Measurements from ENCODE around the gene MX1.

MX1 gene, protein sequence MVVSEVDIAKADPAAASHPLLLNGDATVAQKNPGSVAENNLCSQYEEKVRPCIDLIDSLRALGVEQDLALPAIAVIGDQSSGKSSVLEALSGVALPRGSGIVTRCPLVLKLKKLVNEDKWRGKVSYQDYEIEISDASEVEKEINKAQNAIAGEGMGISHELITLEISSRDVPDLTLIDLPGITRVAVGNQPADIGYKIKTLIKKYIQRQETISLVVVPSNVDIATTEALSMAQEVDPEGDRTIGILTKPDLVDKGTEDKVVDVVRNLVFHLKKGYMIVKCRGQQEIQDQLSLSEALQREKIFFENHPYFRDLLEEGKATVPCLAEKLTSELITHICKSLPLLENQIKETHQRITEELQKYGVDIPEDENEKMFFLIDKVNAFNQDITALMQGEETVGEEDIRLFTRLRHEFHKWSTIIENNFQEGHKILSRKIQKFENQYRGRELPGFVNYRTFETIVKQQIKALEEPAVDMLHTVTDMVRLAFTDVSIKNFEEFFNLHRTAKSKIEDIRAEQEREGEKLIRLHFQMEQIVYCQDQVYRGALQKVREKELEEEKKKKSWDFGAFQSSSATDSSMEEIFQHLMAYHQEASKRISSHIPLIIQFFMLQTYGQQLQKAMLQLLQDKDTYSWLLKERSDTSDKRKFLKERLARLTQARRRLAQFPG

DNA sequence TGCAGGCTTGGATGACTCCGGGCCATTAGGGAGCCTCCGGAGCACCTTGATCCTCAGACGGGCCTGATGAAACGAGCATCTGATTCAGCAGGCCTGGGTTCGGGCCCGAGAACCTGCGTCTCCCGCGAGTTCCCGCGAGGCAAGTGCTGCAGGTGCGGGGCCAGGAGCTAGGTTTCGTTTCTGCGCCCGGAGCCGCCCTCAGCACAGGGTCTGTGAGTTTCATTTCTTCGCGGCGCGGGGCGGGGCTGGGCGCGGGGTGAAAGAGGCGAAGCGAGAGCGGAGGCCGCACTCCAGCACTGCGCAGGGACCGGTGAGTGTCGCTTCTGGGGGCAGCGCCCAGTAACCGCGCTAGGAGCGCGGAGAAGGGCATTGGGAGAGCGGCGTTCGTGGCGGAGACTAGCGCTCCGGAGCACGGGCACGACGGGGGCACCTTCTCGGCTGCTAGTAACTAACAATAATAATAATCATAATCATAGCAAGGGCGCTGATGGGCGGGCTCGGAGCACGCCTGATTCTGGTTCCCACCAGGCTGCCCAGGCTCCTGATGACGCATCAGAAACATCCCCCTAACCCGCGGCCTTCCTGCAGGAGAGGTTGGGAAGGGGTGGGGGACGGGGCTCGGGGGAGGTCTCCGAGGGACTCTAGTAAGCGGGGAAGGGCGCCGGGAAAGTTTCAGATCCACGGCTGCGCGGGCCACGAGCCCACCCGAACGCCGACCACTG is at the start of gene MX1:
Gene MX1 (plus strand): TSS at position 286 of the 722 bp plus-strand sequence. CDS start 5,832 bp downstream, outside the sequence.
- DNase-seq = peak; percentile 89

DNA sequence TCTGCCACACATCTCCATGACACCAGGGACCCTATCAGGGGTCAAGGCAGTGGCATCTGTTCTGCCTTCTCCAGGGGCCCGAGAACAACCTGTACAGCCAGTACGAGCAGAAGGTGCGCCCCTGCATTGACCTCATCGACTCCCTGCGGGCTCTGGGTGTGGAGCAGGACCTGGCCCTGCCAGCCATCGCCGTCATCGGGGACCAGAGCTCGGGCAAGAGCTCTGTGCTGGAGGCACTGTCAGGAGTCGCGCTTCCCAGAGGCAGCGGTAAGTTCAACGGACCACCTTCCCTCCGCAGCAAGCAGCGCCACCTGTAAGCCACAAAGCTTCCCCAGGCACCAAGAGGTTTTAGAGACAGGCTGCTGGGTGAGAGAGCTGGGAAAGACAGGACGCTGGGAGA is 48.3 kb upstream of the MX1 start:
- DNase-seq = no peak

DNA sequence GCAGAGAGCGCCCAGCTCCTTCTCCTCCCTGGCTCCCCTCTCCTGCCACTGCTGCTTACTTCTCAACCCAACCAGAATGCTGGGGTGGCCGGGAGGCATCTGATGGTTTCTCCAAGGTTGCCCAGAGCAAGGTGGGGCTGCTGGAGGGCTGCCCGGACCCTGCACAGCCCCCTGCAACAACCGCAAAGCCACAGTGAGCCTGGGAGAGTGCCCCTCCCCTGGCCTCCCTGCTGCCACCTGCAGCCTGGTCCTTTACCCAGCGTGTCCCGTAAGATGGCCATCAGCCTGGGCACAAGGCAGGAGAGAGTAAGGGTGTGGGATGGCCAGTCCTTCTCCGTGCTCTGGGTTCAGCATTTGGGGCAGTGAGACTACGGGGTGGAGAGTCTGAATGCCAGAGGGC is 47.2 kb upstream of the MX1 start:
- no peak for DNase-seq

DNA sequence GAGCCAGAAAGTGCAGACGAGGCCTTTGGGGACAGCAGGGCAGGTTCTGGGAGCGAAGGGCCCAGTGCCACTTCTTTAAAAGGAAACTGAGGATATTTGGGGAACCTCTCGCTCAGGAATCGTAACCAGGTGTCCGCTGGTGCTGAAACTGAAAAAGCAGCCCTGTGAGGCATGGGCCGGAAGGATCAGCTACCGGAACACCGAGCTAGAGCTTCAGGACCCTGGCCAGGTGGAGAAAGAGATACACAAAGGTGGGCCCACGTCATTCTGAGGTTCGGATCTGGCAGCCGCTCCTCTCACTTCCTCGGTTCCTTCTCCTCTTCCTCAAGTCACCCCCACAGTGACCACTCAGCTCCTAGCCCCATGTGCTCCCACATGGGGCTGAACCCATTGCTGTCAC is 46.1 kb upstream of the MX1 start:
- no peak for DNase-seq

DNA sequence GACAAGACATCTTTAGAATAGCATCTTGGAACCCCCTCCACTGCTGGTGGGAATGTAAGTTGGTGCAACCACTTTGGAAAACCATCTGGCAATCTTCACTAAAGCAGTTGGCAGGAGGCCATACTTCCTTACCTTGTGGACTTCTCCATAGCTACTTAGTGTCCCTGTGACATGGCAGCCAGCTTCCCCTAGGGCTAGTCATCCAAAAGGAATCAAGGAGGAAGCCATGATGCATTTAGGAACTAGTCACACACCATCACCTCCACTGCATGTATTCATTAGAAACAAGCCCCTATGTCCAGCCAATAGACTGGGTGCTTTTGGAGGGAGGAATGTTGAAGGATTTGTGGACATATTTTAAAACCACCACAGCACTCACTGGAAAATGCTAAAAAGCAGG is 44.3 kb upstream of the MX1 start:
- no peak for DNase-seq

DNA sequence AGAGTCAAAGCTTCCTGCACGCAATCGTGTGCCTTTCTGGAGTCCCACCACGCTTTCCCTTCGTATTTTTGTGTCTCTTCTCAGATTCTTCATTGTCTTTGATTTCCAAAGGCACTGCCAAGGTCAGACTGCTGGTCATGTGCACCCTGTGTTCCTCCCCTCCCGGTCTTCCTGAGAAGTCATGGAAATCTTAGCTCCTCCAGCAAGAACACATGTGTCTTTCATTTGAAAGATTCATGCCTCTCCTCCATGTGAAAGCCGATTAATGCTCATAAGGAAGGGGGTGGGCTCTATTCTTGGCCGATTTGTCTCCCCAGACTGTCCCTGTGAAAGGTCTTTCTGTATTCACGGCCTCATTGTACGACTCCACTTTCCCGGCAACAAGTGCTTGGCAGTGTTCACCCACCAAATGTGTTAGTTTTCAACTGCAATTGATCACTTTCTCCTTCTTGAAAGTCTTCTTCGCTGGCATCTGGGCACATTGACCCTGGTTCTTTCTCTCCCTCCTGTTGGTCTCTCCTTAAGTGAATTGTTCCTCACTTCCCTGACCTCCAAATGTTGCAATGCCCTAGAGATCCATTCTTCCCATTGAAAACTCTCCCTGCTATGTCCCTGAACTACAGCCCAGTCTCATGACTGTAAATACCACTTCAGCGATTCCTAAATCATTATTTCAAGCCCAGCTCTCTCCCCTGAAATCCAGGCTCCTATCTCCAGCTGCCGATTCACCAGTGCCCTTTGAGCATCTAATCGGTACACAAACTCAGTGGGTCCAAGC is 38.8 kb upstream of the MX1 start:
- DNase-seq = no peak

DNA sequence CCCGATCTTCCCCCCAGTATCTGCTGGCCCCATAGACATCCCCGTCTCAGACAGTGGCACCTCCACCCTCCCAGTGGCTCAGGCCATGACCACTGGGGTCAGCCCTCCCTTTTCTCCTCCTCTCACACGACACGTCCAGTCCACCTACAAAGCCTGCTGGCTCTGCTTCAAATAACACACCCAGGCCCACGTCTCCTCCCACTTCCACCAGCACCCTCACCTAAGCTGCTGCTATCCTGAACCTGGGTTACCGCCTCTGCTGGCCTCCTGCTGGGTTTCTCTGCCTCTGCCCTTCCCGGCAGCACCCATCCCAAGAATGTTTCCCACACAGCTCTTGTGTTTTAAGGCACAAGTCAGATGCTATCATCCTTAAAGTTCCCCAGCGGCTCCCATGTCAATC is 38.2 kb upstream of the MX1 start:
- no peak for DNase-seq

DNA sequence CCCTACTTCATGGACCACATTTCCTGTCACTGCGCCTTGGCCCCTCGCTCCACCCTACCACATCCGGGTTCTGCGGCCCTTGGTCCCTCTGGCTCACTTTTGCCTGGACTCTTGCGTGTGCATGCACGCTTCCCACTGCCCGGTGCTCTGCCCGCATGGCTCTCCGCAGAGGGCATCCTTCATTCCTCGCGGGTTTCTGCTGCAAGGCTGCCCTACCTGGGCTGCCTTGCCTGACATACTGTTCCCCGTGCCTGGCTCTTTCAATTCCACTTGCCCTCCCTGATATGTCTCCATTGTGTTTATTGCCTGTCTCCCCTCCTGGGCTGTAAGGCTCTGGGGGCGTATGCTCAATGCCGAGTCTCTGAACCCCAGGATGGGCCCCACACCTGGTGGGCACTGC is 37.8 kb upstream of the MX1 start:
- no peak for DNase-seq

DNA sequence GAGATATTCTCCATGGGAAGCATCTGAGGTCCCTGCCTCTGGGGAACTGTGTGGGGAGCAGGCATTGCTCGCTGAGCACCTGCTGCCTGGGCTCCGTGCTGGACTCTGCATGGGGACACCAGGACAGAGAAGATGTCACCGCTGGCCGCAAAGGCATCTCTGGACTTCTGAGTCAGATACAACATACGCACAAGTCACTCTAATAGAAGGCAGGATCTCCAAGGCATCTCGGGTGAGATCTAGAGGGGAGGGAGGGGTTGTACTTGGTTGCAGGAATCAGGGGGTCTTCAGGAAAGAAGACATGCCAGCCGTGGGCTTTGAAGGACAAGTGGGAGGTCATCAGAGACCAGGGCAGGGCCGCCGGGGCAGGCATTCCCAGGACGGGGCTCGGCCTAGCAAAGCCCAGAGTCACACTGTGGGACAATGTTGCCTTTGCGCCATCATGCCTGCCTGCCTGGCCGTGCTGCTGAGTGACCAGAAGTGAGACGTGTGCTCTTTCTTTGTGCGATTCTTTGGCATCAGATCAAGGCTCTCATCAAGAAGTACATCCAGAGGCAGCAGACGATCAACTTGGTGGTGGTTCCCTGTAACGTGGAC is 35.9 kb upstream of the MX1 start:
- DNase-seq = no peak

DNA sequence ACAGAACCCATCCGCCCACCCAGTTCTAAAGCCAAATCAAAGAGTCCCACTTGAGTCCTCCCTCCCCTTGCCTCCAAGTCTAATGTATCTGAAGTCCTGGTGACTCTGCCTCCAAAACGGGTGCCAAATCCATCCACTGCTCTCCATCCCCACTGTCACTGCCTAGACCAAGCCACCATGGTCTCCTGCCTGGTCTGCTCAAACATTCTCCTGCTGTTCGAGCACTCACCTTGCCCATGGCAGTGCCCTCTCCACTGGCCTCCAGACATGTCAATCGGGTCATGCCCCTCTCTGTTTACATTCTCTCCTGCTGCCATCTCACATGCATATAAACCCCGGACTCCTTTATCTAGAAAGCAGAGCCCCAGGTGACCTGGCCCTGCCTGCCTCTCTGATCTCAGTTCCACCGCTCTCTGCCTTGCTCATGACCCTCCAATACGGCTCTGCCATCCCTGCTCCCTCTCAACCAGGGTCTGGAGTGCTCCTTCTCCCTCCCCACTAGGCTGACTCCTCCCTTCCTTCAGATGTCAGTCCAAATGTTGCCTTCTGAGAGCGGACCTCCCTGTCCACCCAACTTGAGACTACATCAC is 32.1 kb upstream of the MX1 start:
- DNase-seq = no peak

DNA sequence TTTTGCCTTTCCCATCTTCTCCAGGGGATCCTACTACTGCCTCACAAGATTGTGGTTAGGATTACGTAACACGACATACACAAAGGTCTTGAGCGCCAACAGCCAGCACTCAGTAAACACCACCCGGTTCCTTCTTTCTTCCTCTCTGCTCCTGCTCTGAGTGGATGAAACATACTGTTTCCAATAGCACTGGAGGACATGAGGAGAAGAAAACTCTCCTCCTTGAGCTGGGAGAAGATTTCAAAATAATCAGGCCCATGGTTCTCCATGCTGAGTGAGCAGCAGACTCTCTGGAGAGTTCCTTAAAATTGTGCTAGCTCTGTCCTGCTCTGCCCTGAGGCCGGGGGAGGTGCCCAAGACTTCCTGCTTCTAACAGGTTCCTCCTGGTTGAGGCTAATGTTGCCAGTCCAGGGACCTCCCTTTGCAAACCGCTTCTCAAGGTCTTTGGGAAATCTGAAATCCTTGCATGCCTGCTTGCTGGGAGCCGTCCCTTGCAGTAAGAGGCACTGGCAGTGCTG is 29.4 kb upstream of the MX1 start:
- DNase-seq = no peak

DNA sequence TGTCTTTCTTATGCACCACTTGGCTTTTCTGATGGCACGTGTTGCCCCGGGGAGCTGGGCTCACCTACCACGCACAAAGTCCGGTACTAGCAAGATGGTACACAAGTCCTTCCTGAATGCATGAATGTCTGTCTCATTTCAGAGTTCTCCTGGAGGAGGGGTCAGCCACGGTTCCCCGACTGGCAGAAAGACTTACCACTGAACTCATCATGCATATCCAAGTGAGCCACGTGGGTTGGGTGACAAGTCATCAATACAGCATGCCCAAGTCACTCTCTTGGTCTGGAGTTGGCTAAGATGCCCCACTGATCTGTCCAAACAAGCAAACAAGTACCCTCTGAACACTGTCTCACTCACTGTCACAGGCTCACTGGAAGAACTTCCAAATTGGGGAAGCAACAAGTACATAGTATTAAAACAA is 28.6 kb upstream of the MX1 start:
- no peak for DNase-seq

DNA sequence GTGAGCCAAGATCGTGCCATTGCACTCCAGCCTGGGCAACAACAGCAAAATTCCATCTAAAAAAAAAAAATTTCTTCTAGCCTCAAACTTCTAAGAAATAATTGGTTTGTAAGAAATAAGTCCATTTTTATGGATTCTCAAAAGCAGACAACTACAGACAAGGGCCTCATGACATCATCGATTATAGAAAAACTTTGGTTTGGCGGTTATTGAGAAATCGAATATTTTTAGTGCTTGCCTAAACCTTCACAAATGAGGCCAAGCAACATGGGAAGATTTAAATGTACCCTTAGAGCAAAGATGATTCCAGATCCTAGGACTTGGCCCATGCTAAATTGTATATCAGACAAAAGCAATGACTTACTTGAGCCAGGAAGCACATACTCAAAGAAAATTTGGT is 27.8 kb upstream of the MX1 start:
- DNase-seq = no peak

DNA sequence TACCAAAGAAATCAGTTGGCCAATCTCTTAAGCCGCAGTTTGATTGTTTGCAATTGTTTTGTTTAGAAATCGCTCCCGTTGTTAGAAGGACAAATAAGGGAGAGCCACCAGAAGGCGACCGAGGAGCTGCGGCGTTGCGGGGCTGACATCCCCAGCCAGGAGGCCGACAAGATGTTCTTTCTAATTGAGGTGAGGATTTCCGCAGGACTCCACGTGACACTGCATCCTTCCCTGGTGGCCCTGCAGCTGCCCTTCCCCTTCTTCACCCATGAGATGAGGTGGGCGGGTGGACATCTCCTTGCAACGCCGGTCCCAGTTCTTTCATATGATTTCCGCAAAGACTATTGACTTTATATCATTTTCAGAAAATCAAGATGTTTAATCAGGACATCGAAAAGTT is 27.2 kb upstream of the MX1 start:
- no peak for DNase-seq

DNA sequence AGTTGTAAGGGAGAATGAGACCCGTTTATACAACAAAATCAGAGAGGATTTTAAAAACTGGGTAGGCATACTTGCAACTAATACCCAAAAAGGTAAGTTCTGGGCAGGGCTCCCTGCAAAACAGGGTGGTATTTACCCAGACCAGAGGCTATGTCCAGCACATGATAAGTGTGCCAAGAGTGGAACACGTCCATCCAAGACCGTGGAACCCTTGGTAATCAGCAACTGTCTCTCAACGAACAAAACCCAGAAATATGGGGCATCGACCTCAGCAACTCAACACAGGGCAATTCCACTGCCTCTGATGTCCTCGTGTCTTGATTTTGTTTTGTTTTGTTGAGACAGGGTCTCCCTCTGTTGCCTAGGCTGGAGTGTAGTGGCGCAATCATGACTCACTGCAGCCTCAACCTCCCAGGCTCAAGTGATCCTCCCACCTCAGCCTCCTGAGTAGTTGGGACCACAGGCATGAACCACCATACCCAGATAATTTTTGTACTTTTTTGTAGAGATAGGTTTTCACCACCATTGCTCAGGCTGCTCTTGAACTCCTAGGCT is 26.7 kb upstream of the MX1 start:
- DNase-seq = no peak

DNA sequence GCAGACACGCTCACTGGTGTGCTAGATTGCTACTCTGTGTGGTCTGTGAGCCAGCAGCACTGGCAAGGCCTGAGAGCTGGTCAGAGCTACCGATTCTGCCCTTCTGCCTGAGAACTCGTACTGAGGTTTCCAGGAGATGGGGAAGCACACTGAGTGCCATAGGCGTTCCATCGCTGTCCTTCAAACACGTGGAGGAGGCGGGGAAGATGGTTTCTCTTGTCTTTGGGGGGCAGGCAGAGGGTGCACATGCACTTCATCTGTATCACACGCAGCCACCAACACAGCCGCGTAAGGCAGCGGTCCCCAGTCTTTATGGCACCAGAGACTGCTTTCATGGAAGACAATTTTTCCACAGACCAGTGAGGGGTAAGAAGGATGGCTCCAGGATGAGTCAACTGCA is 23.8 kb upstream of the MX1 start:
- DNase-seq = no peak

DNA sequence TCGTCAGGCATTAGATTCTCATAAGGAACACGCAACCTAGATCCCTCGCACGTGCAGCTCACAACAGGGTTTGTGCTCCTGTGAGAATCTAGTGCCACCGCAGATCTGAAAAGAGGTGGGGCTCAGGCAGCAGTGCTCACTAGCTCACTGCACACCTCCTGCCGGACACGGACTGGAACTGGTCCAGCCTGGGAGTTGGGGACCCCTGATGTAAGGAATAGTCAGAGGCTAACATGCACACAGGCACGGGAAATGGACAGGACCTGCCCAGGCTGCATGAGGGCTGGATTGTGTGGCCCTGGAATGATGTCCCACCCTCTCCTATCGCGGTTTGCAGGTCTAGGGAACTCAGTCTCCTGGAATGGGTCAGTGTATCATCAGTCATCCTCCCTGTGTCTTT is 23.2 kb upstream of the MX1 start:
- no peak for DNase-seq

DNA sequence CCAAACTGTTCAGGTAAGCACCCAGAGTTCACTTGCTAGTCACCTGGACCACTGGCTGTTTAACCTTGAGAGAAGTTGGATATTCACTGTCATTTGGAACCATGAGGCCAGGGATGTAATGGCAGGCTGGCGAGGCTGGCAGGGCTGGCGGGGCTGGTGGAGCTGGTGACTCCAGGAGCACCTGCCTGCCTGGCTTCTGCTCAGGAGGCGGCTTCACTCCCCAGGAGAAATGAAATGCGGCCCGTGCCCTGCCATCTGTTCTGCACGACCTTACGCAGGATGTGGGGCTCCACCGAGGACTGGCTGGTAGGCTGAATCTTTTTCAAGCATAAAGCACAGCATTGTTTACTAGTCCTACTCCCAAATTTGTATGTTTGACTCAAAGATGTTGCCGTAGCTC is 22.7 kb upstream of the MX1 start:
- DNase-seq = no peak

DNA sequence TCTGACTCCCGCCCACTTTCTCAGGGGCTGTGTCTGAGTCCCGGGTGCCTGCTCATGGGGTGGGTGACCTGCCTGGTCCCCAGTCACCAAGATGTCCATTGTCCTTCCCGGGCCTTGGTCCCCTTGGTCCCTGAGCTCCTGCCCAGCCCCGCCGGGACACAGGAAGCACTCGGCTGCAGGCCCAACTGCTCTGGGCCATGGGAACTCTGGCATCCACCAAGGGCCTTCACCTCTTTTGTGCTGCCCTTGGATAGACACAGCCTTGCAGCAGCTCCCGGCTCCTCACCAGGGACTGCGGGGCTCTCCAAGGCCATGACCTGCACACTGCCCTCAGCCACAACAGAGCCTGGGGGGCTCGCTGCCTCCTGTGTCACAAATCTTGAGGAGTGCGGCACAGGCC is 22.1 kb upstream of the MX1 start:
- DNase-seq = no peak

DNA sequence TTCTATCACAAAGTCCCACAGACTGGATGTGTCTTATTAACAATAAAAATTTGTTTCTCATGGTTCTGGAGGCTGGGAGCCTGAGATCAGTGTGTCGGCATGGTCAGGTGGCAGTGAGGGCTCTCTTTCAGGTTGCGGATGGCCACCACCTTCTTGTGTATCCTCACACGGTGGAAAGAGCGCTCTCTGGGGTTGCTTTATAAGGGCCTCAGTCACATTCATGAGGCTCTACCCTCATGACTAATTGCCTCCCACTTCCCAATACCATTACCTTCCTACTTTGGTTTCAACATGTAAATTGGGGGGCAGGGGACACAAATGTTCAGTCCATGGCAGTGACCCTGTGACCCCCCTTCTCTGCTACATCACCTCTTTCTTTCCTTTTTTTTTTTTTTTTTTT is 20.7 kb upstream of the MX1 start:
- no peak for DNase-seq

DNA sequence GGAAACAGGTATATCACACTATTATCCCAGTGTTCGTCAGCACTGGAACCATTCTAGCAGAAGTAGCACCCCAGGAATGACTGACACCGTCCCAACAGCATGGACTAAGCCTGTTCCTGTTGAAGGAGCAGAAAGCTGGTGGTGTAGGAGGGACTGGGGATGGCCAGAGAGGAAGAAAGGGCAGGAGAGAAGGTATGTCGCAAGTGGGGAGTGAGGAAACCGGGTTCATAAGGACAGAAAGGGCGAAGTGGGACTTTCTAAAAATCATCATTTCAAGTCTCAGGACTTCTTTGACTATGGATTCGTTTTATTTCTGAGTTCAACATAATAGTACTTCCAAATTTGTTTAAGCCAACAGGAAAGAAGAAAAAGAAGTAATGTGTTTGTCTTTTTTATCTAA is 19.7 kb upstream of the MX1 start:
- no peak for DNase-seq

Data from CD4-positive, alpha-beta T cell treated with Interleukin-10 for 1 hour (primary cell).